ENCODE data around the gene PRKCH. TPM values are rescaled to one million over a fixed set of nuclear protein-coding genes. Genes with fewer than 3 reads are reported as not detected.

Gene PRKCH
- total and polyA plus RNA-seq, 9 of the 15 experiments (the other 6 are each of a cell fraction or from before 2014, with no cell fraction given): 0.61 to 4.4 (median 4.0) TPM

DNA sequence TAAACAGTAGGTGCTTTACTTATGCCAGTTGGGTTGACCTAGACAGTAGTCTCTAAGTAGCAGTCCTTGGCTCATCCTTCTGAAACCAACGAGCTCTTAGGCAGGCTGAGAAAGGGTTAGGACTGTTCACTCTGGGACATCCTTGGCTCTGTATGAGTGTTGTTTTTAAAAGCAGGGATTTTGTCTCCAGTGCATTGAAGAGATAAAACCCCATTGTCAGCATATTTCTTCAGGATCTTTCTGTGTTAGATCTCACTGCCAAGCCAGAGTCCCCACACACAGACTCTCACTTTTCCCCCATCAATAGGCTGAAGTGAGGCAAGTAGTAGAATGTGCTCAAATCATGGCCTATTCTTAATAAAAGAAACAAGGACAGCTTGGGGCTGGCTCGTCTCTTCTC lies 250.5 kb downstream of the PRKCH start:
- H3K4me1 ChIP-seq (replicated peaks in 1 of 2; ENCODE audit: control insufficient read depth in 2 of 2, insufficient read depth in 2 of 2, low read length in 2 of 2): peaks cover 0 to 5% of the 10 kb centered on the region in 2 experiments; a peak in 2 of 5 replicates
- intact Hi-C loops (cut with micrococcal nuclease): no loop called here
- CTCF ChIA-PET (ENCODE audit: low intra/inter-chr PET ratio): no interaction called here
- no peak for TF ChIP-seq GABPB2 (CRISPR knock-in tag; conservative IDR thresholded peaks at IDR 0.05)
- TF ChIP-seq MAFG (tag; conservative IDR thresholded peaks at IDR 0.05): peak; percentile 51
- no peak for TF ChIP-seq NONO (IDR thresholded peaks at IDR 0.05; ENCODE audit: low read depth in 2 of 2, low read length in 1 of 2)
- peak; percentile 57; the same call in 1 of the 2 replicates for TF ChIP-seq C11orf30 (IDR thresholded peaks at IDR 0.05; ENCODE audit: low read depth)
- TF ChIP-seq FOXA3 (CRISPR knock-in tag; conservative IDR thresholded peaks at IDR 0.05 in 1 of 2, IDR thresholded peaks at IDR 0.05 in 1 of 2): no peak
- TF ChIP-seq HDAC2 (IDR thresholded peaks at IDR 0.05): no peak
- no peak for TF ChIP-seq SAFB (IDR thresholded peaks at IDR 0.05; ENCODE audit: borderline replicate concordance, low read depth, low read length)
- TF ChIP-seq ZNF561 (CRISPR knock-in tag; conservative IDR thresholded peaks at IDR 0.05): no peak
- TF ChIP-seq ARID2 (IDR thresholded peaks at IDR 0.05): no peak
- TF ChIP-seq CREB3L1 (IDR thresholded peaks at IDR 0.05; ENCODE audit: borderline replicate concordance, low read depth): no peak
- no peak for TF ChIP-seq DNMT1 (IDR thresholded peaks at IDR 0.05)
- no peak for TF ChIP-seq GTF2A2 (tag; IDR thresholded peaks at IDR 0.05)
- no peak for TF ChIP-seq BMI1 (IDR thresholded peaks at IDR 0.05; ENCODE audit: low read length)
- TF ChIP-seq ZNF830 (CRISPR knock-in tag; IDR thresholded peaks at IDR 0.05): no peak
- no peak for TF ChIP-seq ZNF217 (CRISPR knock-in tag; IDR thresholded peaks at IDR 0.05)
- no peak for TF ChIP-seq MEF2A (IDR thresholded peaks at IDR 0.05; ENCODE audit: control insufficient read depth, low read depth, low read length)
- TF ChIP-seq GABPB1 (CRISPR knock-in tag; IDR thresholded peaks at IDR 0.05): no peak
- TF ChIP-seq ZNF316 (IDR thresholded peaks at IDR 0.05): peak; percentile 74
- no peak for TF ChIP-seq ZNF277 (CRISPR knock-in tag; IDR thresholded peaks at IDR 0.05; ENCODE audit: borderline replicate concordance)
- no peak for TF ChIP-seq SMARCA4 (IDR thresholded peaks at IDR 0.05)
- TF ChIP-seq HNRNPLL (IDR thresholded peaks at IDR 0.05; ENCODE audit: low read depth, low read length, poor library complexity, severe bottlenecking): no peak
- no peak for TF ChIP-seq MXI1 (IDR thresholded peaks at IDR 0.05; ENCODE audit: low read depth, low read length)
- peak; percentile 68 for TF ChIP-seq MAFK (IDR thresholded peaks at IDR 0.05; ENCODE audit: low read length)
- TF ChIP-seq ZNF586 (CRISPR knock-in tag; conservative IDR thresholded peaks at IDR 0.05): no peak

More for the DNA sequence above, 250.5 kb downstream of the PRKCH start:
- H3K9ac ChIP-seq (ENCODE audit: insufficient read depth in 1 of 2, low read depth in 2 of 2, low read length in 2 of 2): no peak overlapping the region
- H3K27ac ChIP-seq (ENCODE audit: extremely low read depth, low read depth, low read length): no peak overlapping the region
- no TSS peak for BruUV-seq (replicated peaks)
- no peak for ATAC-seq
- 11% methylated on average over 2 of the region's 2 CpGs for WGBS (ENCODE audit: insufficient coverage, low coverage, missing lambda C conversion rate)
- no peaks in the 10 kb centered on the region for H3K9me3 ChIP-seq (replicated peaks; ENCODE audit: control insufficient read depth, insufficient read depth, low read depth, low read length)
- peaks cover 2 to 6% of the 10 kb centered on the region in 2 experiments; a peak in 3 of 5 replicates for H3K27me3 ChIP-seq (ENCODE audit: control insufficient read depth in 2 of 2, insufficient read depth in 2 of 2, low read length in 2 of 2)
- H3K4me3 ChIP-seq: no peak overlapping the region
- no peaks in the 10 kb centered on the region for H4K20me1 ChIP-seq (replicated peaks; ENCODE audit: control insufficient read depth, insufficient read depth, low read length)
- no peaks in the 10 kb centered on the region for H3K79me2 ChIP-seq (ENCODE audit: control insufficient read depth, insufficient read depth, low read length)
- no peak overlapping the region for H2AFZ ChIP-seq (ENCODE audit: low read depth, low read length)
- H3K4me2 ChIP-seq (ENCODE audit: insufficient read depth, low read length): no peak overlapping the region
- POLR2A ChIA-PET: interaction anchor here (0.7 kb wide), 1 partner anchor 9 kb away, joined by 3 read pairs; no protein-coding TSS in a partner anchor
- no peaks in the 10 kb centered on the region for H3K36me3 ChIP-seq (ENCODE audit: control insufficient read depth, insufficient read depth, low read length)
- no peaks in the 10 kb centered on the region for H3K9me1 ChIP-seq (ENCODE audit: control insufficient read depth, insufficient read depth, low read length)
- no peak for DNase-seq (ENCODE audit: extremely low read depth in 1 of 4, low spot score in 3 of 4)
- in situ Hi-C loops (cut with MboI): no loop called here
- FAIRE-seq: no peak
